ENCODE measurements around the gene KLHL3.

The KLHL3 gene

GRCh38 chr5:137613554-137614265 lies 122.2 kb downstream of the KLHL3 start:
- H3K27ac Mint-ChIP-seq, result no peak overlapping the region
- no peaks in the 10 kb centered on the region for H3K4me1 Mint-ChIP-seq (ENCODE audit: low read depth)
- H3K4me3 Mint-ChIP-seq, result no peak overlapping the region
- peaks cover 6% of the 10 kb centered on the region for H3K27me3 Mint-ChIP-seq
- H3K9me3 Mint-ChIP-seq, result no peaks in the 10 kb centered on the region
- H3K36me3 Mint-ChIP-seq (ENCODE audit: low read depth), result no peaks in the 10 kb centered on the region

- no peak overlapping the region for H3K27ac Mint-ChIP-seq
- H3K9me3 Mint-ChIP-seq, result no peaks in the 10 kb centered on the region
- H3K36me3 Mint-ChIP-seq (ENCODE audit: low read depth), result no peaks in the 10 kb centered on the region
- H3K4me3 Mint-ChIP-seq, result no peak overlapping the region
- no peaks in the 10 kb centered on the region for H3K4me1 Mint-ChIP-seq (ENCODE audit: low read depth)
- peaks cover 11% of the 10 kb centered on the region for H3K27me3 Mint-ChIP-seq
These were observed 123.3 kb downstream of the KLHL3 start for GRCh38 chr5:137612576-137612975.

DNA sequence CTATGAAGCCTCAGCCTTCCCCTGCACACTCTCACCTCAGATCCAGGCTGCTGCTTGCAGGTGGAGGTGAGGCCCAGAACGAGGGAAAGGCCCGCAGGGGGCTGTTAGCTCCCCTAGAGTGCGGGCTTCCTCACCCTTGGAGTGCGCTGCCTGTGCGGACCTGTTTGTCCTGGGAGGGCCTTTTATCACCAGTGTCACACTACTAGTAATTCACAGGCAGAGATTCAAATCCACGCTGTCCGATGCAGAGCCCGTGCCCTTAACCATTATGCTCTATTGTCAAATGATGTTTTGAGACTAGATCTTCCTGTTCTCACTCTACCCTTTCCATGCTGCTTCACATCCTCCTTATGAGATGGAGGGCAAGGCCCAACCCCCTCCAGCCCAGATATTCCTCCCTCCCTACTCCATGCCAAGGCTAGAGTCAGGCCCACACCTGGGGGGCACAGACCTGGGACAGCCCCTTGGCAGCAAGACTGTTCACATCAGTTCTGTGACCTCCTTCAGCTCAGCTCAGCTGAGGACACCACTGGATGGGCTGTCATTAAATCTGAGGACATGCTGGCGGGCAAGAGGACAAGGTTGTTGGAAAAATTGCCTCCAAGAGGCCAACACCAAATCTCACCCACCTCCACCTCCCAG lies 124.0 kb downstream of the KLHL3 start:
- no peak overlapping the region for H3K27ac Mint-ChIP-seq
- no peaks in the 10 kb centered on the region for H3K4me1 Mint-ChIP-seq (ENCODE audit: low read depth)
- H3K9me3 Mint-ChIP-seq, result no peaks in the 10 kb centered on the region
- H3K4me3 Mint-ChIP-seq, result no peak overlapping the region
- peaks cover 11% of the 10 kb centered on the region for H3K27me3 Mint-ChIP-seq
- no peaks in the 10 kb centered on the region for H3K36me3 Mint-ChIP-seq (ENCODE audit: low read depth)

- Mint-ChIP-seq H3K27me3 (peaks cover 13% of the 10 kb centered on the region), H3K9me3 (no peaks in the 10 kb centered on the region), H3K27ac (no peak overlapping the region), H3K4me3 (no peak overlapping the region), H3K36me3 (ENCODE audit: low read depth) (no peaks in the 10 kb centered on the region), H3K4me1 (ENCODE audit: low read depth) (no peaks in the 10 kb centered on the region)
These were observed 124.8 kb downstream of the KLHL3 start for GRCh38 chr5:137611011-137611580.

- H3K27me3 Mint-ChIP-seq, result peaks cover 15% of the 10 kb centered on the region
- H3K36me3 Mint-ChIP-seq (ENCODE audit: low read depth), result no peaks in the 10 kb centered on the region
- no peaks in the 10 kb centered on the region for H3K4me1 Mint-ChIP-seq (ENCODE audit: low read depth)
- H3K27ac Mint-ChIP-seq, result no peak overlapping the region
- H3K9me3 Mint-ChIP-seq, result no peaks in the 10 kb centered on the region
- H3K4me3 Mint-ChIP-seq, result no peak overlapping the region
These were observed 125.3 kb downstream of the KLHL3 start for GRCh38 chr5:137610598-137610997.

DNA sequence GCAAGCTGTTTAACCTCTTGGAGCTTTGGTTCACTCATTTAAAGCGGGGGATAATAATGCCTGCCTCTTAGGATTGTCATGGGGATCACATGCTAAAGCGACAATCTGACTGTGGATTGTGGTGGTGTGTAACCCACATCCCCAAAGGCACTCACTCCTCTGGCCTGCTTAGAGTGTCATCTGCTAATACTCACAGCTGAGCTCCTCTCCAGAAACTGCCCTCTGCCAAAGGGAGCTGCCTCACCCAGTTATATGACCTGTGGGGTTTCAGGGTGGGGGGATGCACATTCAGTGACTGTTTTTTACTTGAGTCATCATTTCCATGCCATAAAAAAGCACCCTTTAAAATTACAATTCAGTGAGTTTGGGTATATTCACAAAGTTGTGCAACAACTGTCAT lies 126.8 kb downstream of the KLHL3 start:
- Mint-ChIP-seq H3K4me3 (no peak overlapping the region), H3K36me3 (ENCODE audit: low read depth) (no peaks in the 10 kb centered on the region), H3K27me3 (peaks cover 23% of the 10 kb centered on the region), H3K4me1 (ENCODE audit: low read depth) (no peaks in the 10 kb centered on the region), H3K27ac (no peak overlapping the region), H3K9me3 (no peaks in the 10 kb centered on the region)

GRCh38 chr5:137607771-137608170 lies 128.1 kb downstream of the KLHL3 start:
- H3K9me3 Mint-ChIP-seq, result no peaks in the 10 kb centered on the region
- H3K4me1 Mint-ChIP-seq (ENCODE audit: low read depth), result no peaks in the 10 kb centered on the region
- no peaks in the 10 kb centered on the region for H3K36me3 Mint-ChIP-seq (ENCODE audit: low read depth)
- no peak overlapping the region for H3K4me3 Mint-ChIP-seq
- H3K27ac Mint-ChIP-seq, result no peak overlapping the region
- peaks cover 23% of the 10 kb centered on the region for H3K27me3 Mint-ChIP-seq

GRCh38 chr5:137606401-137606800 lies 129.5 kb downstream of the KLHL3 start:
- Mint-ChIP-seq H3K27me3 (peaks cover 23% of the 10 kb centered on the region), H3K4me1 (ENCODE audit: low read depth) (no peaks in the 10 kb centered on the region), H3K27ac (no peak overlapping the region)

DNA sequence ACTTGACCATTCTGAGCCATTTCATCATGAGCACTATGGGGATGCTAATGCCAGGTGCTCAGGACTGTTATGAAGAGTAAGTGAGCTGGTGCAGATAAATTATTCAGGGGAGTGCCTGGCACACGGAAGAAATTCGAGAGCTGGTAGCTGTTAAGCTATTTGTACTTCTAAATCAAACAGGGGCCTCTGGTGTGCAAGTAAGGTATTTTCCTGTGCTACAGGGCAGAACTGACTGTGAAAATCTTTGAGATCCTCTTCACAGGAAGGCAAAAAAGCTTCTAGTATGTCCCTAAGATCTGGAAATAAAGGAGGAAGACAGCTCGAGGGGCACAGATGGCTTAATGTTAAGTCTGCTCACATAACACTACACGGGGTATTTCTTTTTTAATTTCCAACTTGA lies 130.5 kb downstream of the KLHL3 start:
- no peaks in the 10 kb centered on the region for H3K36me3 Mint-ChIP-seq (ENCODE audit: low read depth)
- H3K27ac Mint-ChIP-seq, result no peak overlapping the region
- H3K9me3 Mint-ChIP-seq, result no peaks in the 10 kb centered on the region
- H3K4me3 Mint-ChIP-seq, result no peak overlapping the region
- H3K27me3 Mint-ChIP-seq, result peaks cover 20% of the 10 kb centered on the region
- no peaks in the 10 kb centered on the region for H3K4me1 Mint-ChIP-seq (ENCODE audit: low read depth)

More at GRCh38 chr5:137606401-137606800, 129.5 kb downstream of the KLHL3 start:
- no peak overlapping the region for H3K4me3 Mint-ChIP-seq
- H3K36me3 Mint-ChIP-seq (ENCODE audit: low read depth), result no peaks in the 10 kb centered on the region
- no peaks in the 10 kb centered on the region for H3K9me3 Mint-ChIP-seq

DNA sequence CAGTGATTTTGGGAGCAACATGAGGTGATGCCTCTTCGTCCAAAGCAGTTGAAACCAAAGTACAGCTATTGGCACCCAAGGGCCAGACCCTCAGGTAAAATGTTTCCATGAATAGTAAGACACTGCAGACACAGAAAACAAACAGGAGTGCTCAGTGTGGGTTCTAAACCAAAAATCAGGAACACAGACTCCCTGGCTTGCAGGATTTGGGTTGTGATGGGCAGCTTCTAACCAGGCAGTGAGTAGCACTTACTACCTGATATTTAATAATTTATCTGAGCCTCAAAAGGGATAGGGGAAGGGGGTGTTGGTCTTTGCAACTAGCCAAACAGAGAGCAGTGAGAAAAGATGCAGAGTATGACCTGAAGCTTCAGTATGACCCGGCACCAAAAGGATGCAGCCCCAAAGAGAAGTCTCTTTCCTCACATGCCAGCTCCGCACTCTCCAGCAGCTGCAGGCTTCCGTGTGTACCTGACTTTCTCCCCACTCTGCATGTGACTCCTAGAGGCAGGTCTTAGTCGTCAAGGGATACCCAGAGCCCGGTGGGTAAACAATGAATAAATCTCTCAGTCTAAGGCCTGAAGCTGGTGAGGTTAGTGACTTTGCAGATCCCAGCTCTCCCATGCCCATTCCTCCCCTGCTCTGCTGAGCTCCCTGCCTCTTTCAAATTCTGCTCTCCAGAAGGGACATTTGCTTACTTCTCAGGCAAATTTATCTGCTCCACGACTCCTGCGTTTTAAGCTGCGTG lies 131.4 kb downstream of the KLHL3 start:
- Mint-ChIP-seq H3K36me3 (ENCODE audit: low read depth) (no peaks in the 10 kb centered on the region), H3K9me3 (no peaks in the 10 kb centered on the region), H3K4me1 (ENCODE audit: low read depth) (no peaks in the 10 kb centered on the region), H3K27me3 (peaks cover 19% of the 10 kb centered on the region), H3K4me3 (no peak overlapping the region), H3K27ac (no peak overlapping the region)

DNA sequence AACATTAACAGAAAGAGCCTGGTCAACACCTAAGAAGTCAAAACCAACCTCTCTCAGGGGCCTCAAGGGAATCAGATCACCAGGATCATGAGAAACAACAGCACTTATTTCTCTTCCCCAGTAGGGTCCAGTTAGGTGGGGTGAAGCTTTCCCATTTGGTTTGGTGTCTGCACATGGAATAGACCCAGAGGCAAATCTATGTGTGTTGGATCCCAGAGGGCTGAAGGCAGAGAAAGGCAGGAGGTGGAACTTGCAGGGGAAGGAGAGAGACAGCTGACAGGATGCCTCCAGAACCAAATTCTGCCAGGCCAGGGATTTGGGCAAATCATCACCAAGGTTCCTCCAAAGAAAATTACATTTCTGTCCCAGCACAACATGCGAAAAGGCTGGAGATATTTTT lies 132.0 kb downstream of the KLHL3 start:
- no peaks in the 10 kb centered on the region for H3K9me3 Mint-ChIP-seq
- no peaks in the 10 kb centered on the region for H3K4me1 Mint-ChIP-seq (ENCODE audit: low read depth)
- no peak overlapping the region for H3K4me3 Mint-ChIP-seq
- H3K27ac Mint-ChIP-seq, result no peak overlapping the region
- no peaks in the 10 kb centered on the region for H3K36me3 Mint-ChIP-seq (ENCODE audit: low read depth)
- H3K27me3 Mint-ChIP-seq, result peaks cover 23% of the 10 kb centered on the region

DNA sequence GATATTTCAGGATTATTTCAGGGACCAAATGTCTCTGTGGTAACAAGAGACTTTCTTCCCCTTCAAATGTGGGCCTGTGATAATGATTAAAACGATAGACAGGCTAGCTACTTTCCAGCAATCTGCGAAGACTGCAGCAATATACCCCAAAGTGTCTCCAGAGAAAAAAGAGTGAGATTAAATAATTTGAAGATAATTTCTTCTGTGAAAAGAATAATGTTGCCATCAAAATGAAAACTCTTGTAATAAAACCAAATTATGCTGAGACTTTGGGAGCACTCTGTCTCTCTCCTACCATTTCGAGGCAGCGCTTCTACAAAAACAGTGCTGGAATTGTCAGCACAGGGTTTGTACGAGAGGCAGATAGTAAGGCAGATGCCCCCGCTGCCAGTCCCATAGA lies 132.5 kb downstream of the KLHL3 start:
- peaks cover 28% of the 10 kb centered on the region for H3K27me3 Mint-ChIP-seq
- no peaks in the 10 kb centered on the region for H3K9me3 Mint-ChIP-seq
- H3K4me3 Mint-ChIP-seq, result no peak overlapping the region
- H3K27ac Mint-ChIP-seq, result no peak overlapping the region
- no peaks in the 10 kb centered on the region for H3K4me1 Mint-ChIP-seq (ENCODE audit: low read depth)
- H3K36me3 Mint-ChIP-seq (ENCODE audit: low read depth), result no peaks in the 10 kb centered on the region

DNA sequence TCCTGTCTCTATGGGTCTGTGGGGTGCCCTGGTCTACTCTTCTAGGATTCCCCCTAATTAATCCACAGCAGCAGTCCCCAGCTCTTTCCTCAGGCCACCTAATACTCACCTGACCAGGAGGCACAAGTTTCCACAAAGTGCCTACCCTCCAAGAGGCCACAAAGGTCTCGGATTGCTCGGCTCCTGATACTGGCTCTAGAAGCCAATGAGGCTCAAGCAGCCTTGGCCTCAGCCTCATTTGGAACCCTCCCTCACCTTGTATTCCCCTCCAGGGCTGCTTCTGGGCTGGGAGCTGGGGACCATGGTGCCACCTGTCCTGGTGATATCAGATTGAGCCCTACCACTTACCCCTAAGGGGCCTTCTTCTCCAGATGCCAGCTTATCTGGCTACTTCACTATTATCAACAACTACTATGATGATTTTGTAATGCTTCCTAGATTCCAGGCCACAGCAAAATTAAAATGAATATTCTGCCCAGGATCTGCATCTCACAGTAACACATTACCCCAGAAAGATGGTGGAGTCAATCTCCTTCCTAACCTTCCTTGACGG lies 133.1 kb downstream of the KLHL3 start:
- H3K4me1 Mint-ChIP-seq (ENCODE audit: low read depth), result no peaks in the 10 kb centered on the region
- peaks cover 27% of the 10 kb centered on the region for H3K27me3 Mint-ChIP-seq
- H3K27ac Mint-ChIP-seq, result no peak overlapping the region
- H3K4me3 Mint-ChIP-seq, result no peak overlapping the region
- no peaks in the 10 kb centered on the region for H3K9me3 Mint-ChIP-seq
- H3K36me3 Mint-ChIP-seq (ENCODE audit: low read depth), result no peaks in the 10 kb centered on the region

DNA sequence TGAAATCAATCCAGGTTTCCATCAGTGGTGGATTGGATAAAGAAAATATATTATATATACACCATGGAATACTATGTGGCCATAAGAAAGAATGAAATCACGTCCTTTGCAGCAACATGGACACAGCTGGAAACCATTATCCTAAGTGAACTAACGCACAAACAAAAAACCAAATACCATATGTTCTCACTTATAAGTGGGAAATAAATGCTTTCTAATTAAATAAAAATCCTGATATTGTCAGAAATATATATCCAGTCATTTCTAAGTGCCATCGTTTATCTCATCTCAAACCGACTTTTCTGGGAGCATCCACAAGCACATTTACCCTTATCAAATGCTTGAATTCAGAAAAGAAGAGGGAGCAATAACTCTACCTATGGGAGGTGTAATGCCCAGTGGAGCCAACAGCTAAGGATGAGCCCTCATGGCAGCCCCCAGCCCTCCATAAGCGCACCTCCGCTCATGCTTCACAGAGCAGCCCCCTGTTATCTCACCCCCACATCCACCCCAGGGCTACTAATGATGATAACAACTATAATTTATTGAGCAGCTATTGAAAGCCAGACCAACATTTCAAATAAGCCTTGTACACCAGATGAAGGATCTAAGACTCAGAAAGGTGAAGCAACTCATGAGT lies 135.0 kb downstream of the KLHL3 start:
- no peaks in the 10 kb centered on the region for H3K9me3 Mint-ChIP-seq

More for the DNA sequence above, 135.0 kb downstream of the KLHL3 start:
- Mint-ChIP-seq H3K27ac (no peak overlapping the region), H3K4me1 (ENCODE audit: low read depth) (no peaks in the 10 kb centered on the region), H3K36me3 (ENCODE audit: low read depth) (no peaks in the 10 kb centered on the region), H3K4me3 (no peak overlapping the region), H3K27me3 (peaks cover 31% of the 10 kb centered on the region)
